Keratinocyte (primary cell): ENCODE data around the gene MACROH2A1. TPM values are rescaled to one million over a fixed set of nuclear protein-coding genes. Genes with fewer than 3 reads are reported as not detected.

ENCODE experiments used
- DNase-seq: peaks from one replicate; pipeline ENCODE4 v3.0.0-alpha.2; 2011; ENCODE audit warnings: low read depth, missing footprints, low spot score
- FAIRE-seq: peaks from 2 replicates; lab custom pipeline; 2011; peaks lifted over from hg19 to GRCh38; lab: Jason Lieb, UNC
- H2AFZ ChIP-seq: 2 replicates; pipeline ENCODE4 v1.6.0; 2012; ENCODE audit warnings: low read length, control low read depth, inconsistent platforms; ENCODE audit not compliant: control insufficient read depth
- H3K27ac ChIP-seq: 2 replicates; pipeline ENCODE4 v1.5.1; 2011; ENCODE audit warnings: low read length; ENCODE audit not compliant: control insufficient read depth, insufficient read depth
- H3K27me3 ChIP-seq: 3 replicates; pipeline ENCODE4 v1.6.0; 2011; ENCODE audit warnings: low read length; ENCODE audit not compliant: control insufficient read depth, insufficient read depth; ENCODE audit errors: extremely low read depth
- H3K36me3 ChIP-seq, 2 experiments: 2 replicates in 1 of 2; 3 replicates in 1 of 2; pipeline ENCODE4 v1.5.1; 2011; ENCODE audit warnings: low read length in 2 of 2, mild to moderate bottlenecking in 1 of 2; ENCODE audit not compliant: control insufficient read depth in 2 of 2, insufficient read depth in 2 of 2; ENCODE audit errors: extremely low read depth in 1 of 2
- H3K4me1 ChIP-seq: 3 replicates; pipeline ENCODE4 v1.5.1; 2011; ENCODE audit warnings: low read length; ENCODE audit not compliant: control insufficient read depth, insufficient read depth; ENCODE audit errors: extremely low read depth
- H3K4me2 ChIP-seq: 3 replicates; pipeline ENCODE4 v1.6.0; 2011; ENCODE audit warnings: low read depth, low read length; ENCODE audit not compliant: control insufficient read depth, insufficient read depth; ENCODE audit errors: extremely low read depth
- H3K4me3 ChIP-seq, 3 experiments: fragments of 200-600 bp in 1 of 3; sonication (generic) in 1 of 3; 2 replicates in 2 of 3; 3 replicates in 1 of 3; pipeline ENCODE4 v1.5.1; 2011 to 2016; ENCODE audit warnings: low read length in 3 of 3, mild to moderate bottlenecking in 3 of 3, control low read depth in 2 of 3, inconsistent platforms in 1 of 3, low read depth in 1 of 3, mixed read lengths in 1 of 3, mixed run types in 1 of 3, moderate library complexity in 1 of 3; ENCODE audit not compliant: control insufficient read depth in 2 of 3, insufficient read depth in 2 of 3; ENCODE audit errors: extremely low read depth in 1 of 3
- H3K79me2 ChIP-seq: 2 replicates; pipeline ENCODE4 v1.6.0; 2012; ENCODE audit warnings: low read length; ENCODE audit not compliant: control insufficient read depth, insufficient read depth
- H3K9ac ChIP-seq: 3 replicates; pipeline ENCODE4 v1.6.0; 2011; ENCODE audit warnings: low read length; ENCODE audit not compliant: control insufficient read depth, insufficient read depth; ENCODE audit errors: extremely low read depth
- H3K9me1 ChIP-seq: 3 replicates; pipeline ENCODE4 v1.6.0; 2011; ENCODE audit warnings: low read length; ENCODE audit not compliant: control insufficient read depth, insufficient read depth; ENCODE audit errors: extremely low read depth
- H3K9me3 ChIP-seq: 2 replicates; pipeline ENCODE4 v1.5.1; 2012; ENCODE audit warnings: low read depth, low read length; ENCODE audit not compliant: control insufficient read depth
- H4K20me1 ChIP-seq: 3 replicates; pipeline ENCODE4 v1.6.0; 2011; ENCODE audit warnings: low read length; ENCODE audit not compliant: control insufficient read depth, insufficient read depth; ENCODE audit errors: extremely low read depth
- EZH2 ChIP-seq: IDR thresholded peaks from one replicate; pipeline ENCODE4 v1.6.1; 2012; ENCODE audit warnings: inconsistent platforms, mild to moderate bottlenecking, low read length, moderate library complexity
- dilution Hi-C: fragments of 300-500 bp; cut with MboI; formaldehyde crosslinking; loops from one replicate; pipeline ENCODE4 v1.7.0; 2020; ENCODE audit warnings: low sequenced_read_pairs; ENCODE audit not compliant: extremely low pct_ligation_motif_present
- polyA minus RNA-seq, 3 experiments: library from RNA; depleted of rRNA, polyadenylated mRNA; stranded (reverse); fragments of >200 nt; gene quantifications; 1 replicate in 1 of 3; 2 replicates in 1 of 3; 3 replicates in 1 of 3; pipeline ENCODE4 v1.2.3, GENCODE V29; 2011
- polyA plus RNA-seq, 5 experiments: library from polyadenylated mRNA; depleted of rRNA in 3 of 5; stranded (reverse) in 3 of 5; stranded (forward) in 1 of 5; unstranded in 1 of 5; fragments of >200 nt; gene quantifications; 1 replicate in 1 of 5; 2 replicates in 3 of 5; 3 replicates in 1 of 5; pipeline versions ENCODE4 v1.2.1 to v1.2.3, GENCODE V29; 2011 to 2012; ENCODE audit warnings: missing spikeins in 2 of 5, low read depth in 1 of 5, low replicate concordance in 1 of 5
- TF ChIP-seq, protein P1 (sequence below), 3 experiments: IDR thresholded peaks in 1 of 3; conservative IDR thresholded peaks in 1 of 3; optimal IDR thresholded peaks in 1 of 3; 2 replicates in 2 of 3; 3 replicates in 1 of 3; pipeline versions ENCODE3 to v1.5.1; 2011; ENCODE audit warnings: low read length in 3 of 3, mild to moderate bottlenecking in 3 of 3, moderate library complexity in 2 of 3, control low read depth in 1 of 3, inconsistent platforms in 1 of 3; ENCODE audit not compliant: insufficient read depth in 2 of 3; ENCODE audit errors: extremely low read depth in 1 of 3

MACROH2A1 gene
- 135 to 274 TPM (median 208 TPM) in 3 replicates for polyA plus RNA-seq
- 95.7 TPM for polyA plus RNA-seq (2011; ENCODE audit: low read depth)
- polyA plus RNA-seq (2011; cell fraction: cytosol; rRNA removed) = 160 and 183 TPM in 2 replicates
- 253 and 275 TPM in 2 replicates for polyA plus RNA-seq (2011; cell fraction: nucleus; rRNA removed)
- 163 and 212 TPM in 2 replicates for polyA plus RNA-seq (2012; ENCODE audit: low replicate concordance)
- polyA minus RNA-seq = 108 to 228 TPM (median 154 TPM) in 3 replicates
- 102 TPM for polyA minus RNA-seq (2011; cell fraction: cytosol; rRNA and poly(A)+ RNA removed)
- 92.5 and 151 TPM in 2 replicates for polyA minus RNA-seq (2011; cell fraction: nucleus; rRNA and poly(A)+ RNA removed)

GRCh38 chr5:135398855-135399793 lies at the start of gene MACROH2A1:
Gene MACROH2A1 (minus strand): TSS chr5:135399231. CDS start chr5:135389093, 10,138 bp downstream.
- peak within 1 kb of the TSS; percentile 84 for H3K4me2 ChIP-seq
- H3K27me3 ChIP-seq = no peaks in the 10 kb centered on the region
- peaks cover 16% of the 10 kb centered on the region for H4K20me1 ChIP-seq
- TF ChIP-seq, protein P1, sequence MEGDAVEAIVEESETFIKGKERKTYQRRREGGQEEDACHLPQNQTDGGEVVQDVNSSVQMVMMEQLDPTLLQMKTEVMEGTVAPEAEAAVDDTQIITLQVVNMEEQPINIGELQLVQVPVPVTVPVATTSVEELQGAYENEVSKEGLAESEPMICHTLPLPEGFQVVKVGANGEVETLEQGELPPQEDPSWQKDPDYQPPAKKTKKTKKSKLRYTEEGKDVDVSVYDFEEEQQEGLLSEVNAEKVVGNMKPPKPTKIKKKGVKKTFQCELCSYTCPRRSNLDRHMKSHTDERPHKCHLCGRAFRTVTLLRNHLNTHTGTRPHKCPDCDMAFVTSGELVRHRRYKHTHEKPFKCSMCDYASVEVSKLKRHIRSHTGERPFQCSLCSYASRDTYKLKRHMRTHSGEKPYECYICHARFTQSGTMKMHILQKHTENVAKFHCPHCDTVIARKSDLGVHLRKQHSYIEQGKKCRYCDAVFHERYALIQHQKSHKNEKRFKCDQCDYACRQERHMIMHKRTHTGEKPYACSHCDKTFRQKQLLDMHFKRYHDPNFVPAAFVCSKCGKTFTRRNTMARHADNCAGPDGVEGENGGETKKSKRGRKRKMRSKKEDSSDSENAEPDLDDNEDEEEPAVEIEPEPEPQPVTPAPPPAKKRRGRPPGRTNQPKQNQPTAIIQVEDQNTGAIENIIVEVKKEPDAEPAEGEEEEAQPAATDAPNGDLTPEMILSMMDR (optimal IDR thresholded peaks at IDR 0.05 in 1 of 3, IDR thresholded peaks at IDR 0.05 in 1 of 3, conservative IDR thresholded peaks at IDR 0.05 in 1 of 3; ENCODE audit: extremely low read depth in 1 of 3, insufficient read depth in 2 of 3, low read length in 3 of 3) = no peak
- TF ChIP-seq EZH2 = no peak
- DNase-seq (no peak), FAIRE-seq (no peak)
- peaks cover 37% of the 10 kb centered on the region for H3K4me1 ChIP-seq
- dilution Hi-C loops = no loop called here
- peak within 1 kb of the TSS; percentile 80 for H3K27ac ChIP-seq
- peaks cover 0 to 6% of the 10 kb centered on the region in 2 experiments for H3K36me3 ChIP-seq
- H3K9me1 ChIP-seq = peaks cover 13% of the 10 kb centered on the region
- H3K79me2 ChIP-seq = peaks cover 49% of the 10 kb centered on the region
- peak within 1 kb of the TSS; percentile 88 for H3K9ac ChIP-seq
- H2AFZ ChIP-seq = peak within 1 kb of the TSS; percentile 95
- no peaks in the 10 kb centered on the region for H3K9me3 ChIP-seq
- H3K4me3 ChIP-seq = peak within 1 kb of the TSS; percentile 76 to 87 (median 80)

GRCh38 chr5:135448071-135448739 lies 49.2 kb upstream of the MACROH2A1 start:
- TF ChIP-seq, protein P1 (optimal IDR thresholded peaks at IDR 0.05 in 1 of 3, IDR thresholded peaks at IDR 0.05 in 1 of 3, conservative IDR thresholded peaks at IDR 0.05 in 1 of 3; ENCODE audit: extremely low read depth in 1 of 3, insufficient read depth in 2 of 3, low read length in 3 of 3) = no peak
- TF ChIP-seq EZH2 = no peak
- Histone ChIP-seq H3K27me3 (peaks cover 41% of the 10 kb centered on the region), H3K79me2 (no peaks in the 10 kb centered on the region), H3K9me1 (no peaks in the 10 kb centered on the region), H4K20me1 (no peaks in the 10 kb centered on the region), H3K27ac (no peak overlapping the region), H3K4me3 (no peak overlapping the region), H2AFZ (no peak overlapping the region), H3K4me2 (no peak overlapping the region), H3K9me3 (no peaks in the 10 kb centered on the region), H3K4me1 (no peaks in the 10 kb centered on the region), H3K9ac (no peak overlapping the region), H3K36me3 (no peaks in the 10 kb centered on the region)
- FAIRE-seq = no peak
- DNase-seq = no peak
- dilution Hi-C loops = no loop called here
